ENCODE measurements around the gene SELENBP1. TPM values are rescaled to one million over a fixed set of nuclear protein-coding genes. Genes with fewer than 3 reads are reported as not detected.

The SELENBP1 gene
- total and polyA plus RNA-seq, 2 of the 13 experiments (the other 11 are each of a cell fraction or from before 2014, with no cell fraction given): 27.8 to 29.0 TPM

DNA sequence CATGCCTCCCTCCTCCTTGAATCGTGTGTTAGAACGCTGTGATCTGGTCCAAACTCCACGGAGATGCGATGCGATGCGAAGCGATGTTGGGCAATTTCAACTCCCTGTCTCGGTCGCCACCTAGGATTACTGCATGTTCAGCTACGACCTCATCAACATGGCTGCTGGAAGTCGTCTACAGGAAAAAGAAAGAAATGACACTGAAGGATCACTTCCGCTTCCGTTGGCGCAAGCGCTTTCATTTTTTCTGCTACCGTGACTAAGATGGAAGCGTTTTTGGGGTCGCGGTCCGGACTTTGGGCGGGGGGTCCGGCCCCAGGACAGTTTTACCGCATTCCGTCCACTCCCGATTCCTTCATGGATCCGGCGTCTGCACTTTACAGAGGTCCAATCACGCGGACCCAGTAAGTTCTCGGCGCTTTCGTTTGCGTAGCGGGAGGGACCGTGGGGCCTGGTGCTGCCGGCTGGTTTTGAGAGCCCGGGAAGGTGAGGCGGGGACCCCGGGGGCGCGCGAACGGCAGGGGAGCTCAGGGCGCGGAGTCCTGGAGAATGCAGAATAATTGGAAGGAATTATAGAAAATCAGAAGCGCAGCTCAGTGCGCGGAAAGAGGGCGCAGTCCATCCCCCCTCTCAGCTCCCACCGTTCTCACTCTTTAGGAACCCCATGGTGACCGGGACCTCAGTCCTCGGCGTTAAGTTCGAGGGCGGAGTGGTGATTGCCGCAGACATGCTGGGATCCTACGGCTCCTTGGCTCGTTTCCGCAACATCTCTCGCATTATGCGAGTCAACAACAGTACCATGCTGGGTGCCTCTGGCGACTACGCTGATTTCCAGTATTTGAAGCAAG is 27.0 kb upstream of the SELENBP1 start, which contains the start of gene PSMB4 (continued):
- TF ChIP-seq, protein P1, sequence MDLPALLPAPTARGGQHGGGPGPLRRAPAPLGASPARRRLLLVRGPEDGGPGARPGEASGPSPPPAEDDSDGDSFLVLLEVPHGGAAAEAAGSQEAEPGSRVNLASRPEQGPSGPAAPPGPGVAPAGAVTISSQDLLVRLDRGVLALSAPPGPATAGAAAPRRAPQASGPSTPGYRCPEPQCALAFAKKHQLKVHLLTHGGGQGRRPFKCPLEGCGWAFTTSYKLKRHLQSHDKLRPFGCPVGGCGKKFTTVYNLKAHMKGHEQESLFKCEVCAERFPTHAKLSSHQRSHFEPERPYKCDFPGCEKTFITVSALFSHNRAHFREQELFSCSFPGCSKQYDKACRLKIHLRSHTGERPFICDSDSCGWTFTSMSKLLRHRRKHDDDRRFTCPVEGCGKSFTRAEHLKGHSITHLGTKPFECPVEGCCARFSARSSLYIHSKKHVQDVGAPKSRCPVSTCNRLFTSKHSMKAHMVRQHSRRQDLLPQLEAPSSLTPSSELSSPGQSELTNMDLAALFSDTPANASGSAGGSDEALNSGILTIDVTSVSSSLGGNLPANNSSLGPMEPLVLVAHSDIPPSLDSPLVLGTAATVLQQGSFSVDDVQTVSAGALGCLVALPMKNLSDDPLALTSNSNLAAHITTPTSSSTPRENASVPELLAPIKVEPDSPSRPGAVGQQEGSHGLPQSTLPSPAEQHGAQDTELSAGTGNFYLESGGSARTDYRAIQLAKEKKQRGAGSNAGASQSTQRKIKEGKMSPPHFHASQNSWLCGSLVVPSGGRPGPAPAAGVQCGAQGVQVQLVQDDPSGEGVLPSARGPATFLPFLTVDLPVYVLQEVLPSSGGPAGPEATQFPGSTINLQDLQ (CRISPR knock-in tag; IDR thresholded peaks at IDR 0.05): no peak
- TF ChIP-seq POLR2G (IDR thresholded peaks at IDR 0.05; ENCODE audit: low read depth, low read length) (peak; percentile 94), ZSCAN20 (CRISPR knock-in tag; IDR thresholded peaks at IDR 0.05; ENCODE audit: borderline replicate concordance) (no peak), PTBP1 (IDR thresholded peaks at IDR 0.05; ENCODE audit: low read depth, low read length, poor library complexity, severe bottlenecking) (no peak), ZNF569 (CRISPR knock-in tag; IDR thresholded peaks at IDR 0.05; ENCODE audit: borderline replicate concordance) (0 out of 2 replicates have a peak, but pooled peaks have one; percentile 26), TBX2 (CRISPR knock-in tag; IDR thresholded peaks at IDR 0.05; ENCODE audit: borderline replicate concordance) (peak; percentile 63; the same call in 1 of the 2 replicates), ZNF577 (CRISPR knock-in tag; IDR thresholded peaks at IDR 0.05; ENCODE audit: borderline replicate concordance, low read depth) (no peak), ZNF546 (CRISPR knock-in tag; conservative IDR thresholded peaks at IDR 0.05) (peak; percentile 47; the same call in 1 of the 2 replicates), ZFP41 (CRISPR knock-in tag; IDR thresholded peaks at IDR 0.05; ENCODE audit: borderline replicate concordance) (no peak), ZNF670 (CRISPR knock-in tag; IDR thresholded peaks at IDR 0.05; ENCODE audit: borderline replicate concordance) (peak; percentile 29; the same call in 1 of the 2 replicates), ZNF251 (CRISPR knock-in tag; IDR thresholded peaks at IDR 0.05) (no peak), NFE2L1 (CRISPR knock-in tag; IDR thresholded peaks at IDR 0.05; ENCODE audit: borderline replicate concordance) (peak; percentile 88; the same call in 1 of the 2 replicates), HIVEP1 (CRISPR knock-in tag; IDR thresholded peaks at IDR 0.05) (peak; percentile 32; the same call in 1 of the 2 replicates), THYN1 (CRISPR knock-in tag; IDR thresholded peaks at IDR 0.05; ENCODE audit: borderline replicate concordance, low read depth) (no peak)
- TF ChIP-seq, protein P2, sequence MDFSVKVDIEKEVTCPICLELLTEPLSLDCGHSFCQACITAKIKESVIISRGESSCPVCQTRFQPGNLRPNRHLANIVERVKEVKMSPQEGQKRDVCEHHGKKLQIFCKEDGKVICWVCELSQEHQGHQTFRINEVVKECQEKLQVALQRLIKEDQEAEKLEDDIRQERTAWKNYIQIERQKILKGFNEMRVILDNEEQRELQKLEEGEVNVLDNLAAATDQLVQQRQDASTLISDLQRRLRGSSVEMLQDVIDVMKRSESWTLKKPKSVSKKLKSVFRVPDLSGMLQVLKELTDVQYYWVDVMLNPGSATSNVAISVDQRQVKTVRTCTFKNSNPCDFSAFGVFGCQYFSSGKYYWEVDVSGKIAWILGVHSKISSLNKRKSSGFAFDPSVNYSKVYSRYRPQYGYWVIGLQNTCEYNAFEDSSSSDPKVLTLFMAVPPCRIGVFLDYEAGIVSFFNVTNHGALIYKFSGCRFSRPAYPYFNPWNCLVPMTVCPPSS (IDR thresholded peaks at IDR 0.05): no peak
- TF ChIP-seq, protein P3, sequence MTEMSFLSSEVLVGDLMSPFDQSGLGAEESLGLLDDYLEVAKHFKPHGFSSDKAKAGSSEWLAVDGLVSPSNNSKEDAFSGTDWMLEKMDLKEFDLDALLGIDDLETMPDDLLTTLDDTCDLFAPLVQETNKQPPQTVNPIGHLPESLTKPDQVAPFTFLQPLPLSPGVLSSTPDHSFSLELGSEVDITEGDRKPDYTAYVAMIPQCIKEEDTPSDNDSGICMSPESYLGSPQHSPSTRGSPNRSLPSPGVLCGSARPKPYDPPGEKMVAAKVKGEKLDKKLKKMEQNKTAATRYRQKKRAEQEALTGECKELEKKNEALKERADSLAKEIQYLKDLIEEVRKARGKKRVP (CRISPR knock-in tag; IDR thresholded peaks at IDR 0.05): 0 out of 4 replicates have a peak, but pooled peaks of 1 of the 2 experiments have one; percentile 36
- TF ChIP-seq, protein P4, sequence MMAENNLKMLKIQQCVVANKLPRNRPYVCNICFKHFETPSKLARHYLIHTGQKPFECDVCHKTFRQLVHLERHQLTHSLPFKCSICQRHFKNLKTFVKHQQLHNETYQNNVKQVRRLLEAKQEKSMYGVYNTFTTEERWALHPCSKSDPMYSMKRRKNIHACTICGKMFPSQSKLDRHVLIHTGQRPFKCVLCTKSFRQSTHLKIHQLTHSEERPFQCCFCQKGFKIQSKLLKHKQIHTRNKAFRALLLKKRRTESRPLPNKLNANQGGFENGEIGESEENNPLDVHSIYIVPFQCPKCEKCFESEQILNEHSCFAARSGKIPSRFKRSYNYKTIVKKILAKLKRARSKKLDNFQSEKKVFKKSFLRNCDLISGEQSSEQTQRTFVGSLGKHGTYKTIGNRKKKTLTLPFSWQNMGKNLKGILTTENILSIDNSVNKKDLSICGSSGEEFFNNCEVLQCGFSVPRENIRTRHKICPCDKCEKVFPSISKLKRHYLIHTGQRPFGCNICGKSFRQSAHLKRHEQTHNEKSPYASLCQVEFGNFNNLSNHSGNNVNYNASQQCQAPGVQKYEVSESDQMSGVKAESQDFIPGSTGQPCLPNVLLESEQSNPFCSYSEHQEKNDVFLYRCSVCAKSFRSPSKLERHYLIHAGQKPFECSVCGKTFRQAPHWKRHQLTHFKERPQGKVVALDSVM (CRISPR knock-in tag; IDR thresholded peaks at IDR 0.05): no peak
- TF ChIP-seq, protein P5, sequence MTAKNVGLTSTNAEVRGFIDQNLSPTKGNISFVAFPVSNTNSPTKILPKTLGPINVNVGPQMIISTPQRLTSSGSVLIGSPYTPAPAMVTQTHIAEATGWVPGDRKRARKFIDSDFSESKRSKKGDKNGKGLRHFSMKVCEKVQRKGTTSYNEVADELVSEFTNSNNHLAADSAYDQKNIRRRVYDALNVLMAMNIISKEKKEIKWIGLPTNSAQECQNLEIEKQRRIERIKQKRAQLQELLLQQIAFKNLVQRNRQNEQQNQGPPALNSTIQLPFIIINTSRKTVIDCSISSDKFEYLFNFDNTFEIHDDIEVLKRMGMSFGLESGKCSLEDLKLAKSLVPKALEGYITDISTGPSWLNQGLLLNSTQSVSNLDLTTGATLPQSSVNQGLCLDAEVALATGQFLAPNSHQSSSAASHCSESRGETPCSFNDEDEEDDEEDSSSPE (CRISPR knock-in tag; IDR thresholded peaks at IDR 0.05): peak; percentile 21; the same call in 1 of the 2 replicates
